HEK293 (cell line): ENCODE data around the gene CLASRP.
A peak's percentile ranks its signal among the peaks of the same experiment; 100 is the strongest.

Experiments
- CTCF ChIA-PET: fragments of 350-600 bp; formaldehyde crosslinking; extraction: SDS; loops from one replicate; lab custom pipeline; 2021; ENCODE audit warnings: antibody characterized with exemption; lab: Yijun Ruan, JAX
- POLR2A ChIA-PET: fragments of 300-600 bp; formaldehyde crosslinking; extraction: SDS; loops from one replicate; lab custom pipeline; 2020; ENCODE audit warnings: antibody characterized with exemption, inconsistent platforms; lab: Yijun Ruan, JAX
- H3K27ac ChIP-seq: fragments of 200-500 bp; sonication (Bioruptor generic); 2 replicates; pipeline ENCODE4 v1.5.1; 2014; ENCODE audit warnings: low read depth, low read length, control low read depth, inconsistent platforms; ENCODE audit errors: extremely low read depth
- H3K36me3 ChIP-seq, 2 experiments: fragments of 200-500 bp in 1 of 2; sonication (Bioruptor generic) in 1 of 2; 1 replicate in 1 of 2; 2 replicates in 1 of 2; pipeline ENCODE4 v1.5.1; 2014 to 2017; ENCODE audit warnings: inconsistent platforms in 2 of 2, low read length in 2 of 2; ENCODE audit not compliant: control insufficient read depth in 2 of 2, insufficient read depth in 1 of 2
- H3K4me1 ChIP-seq: fragments of 200-500 bp; sonication (Bioruptor generic); 2 replicates; pipeline ENCODE4 v1.5.1; 2014; ENCODE audit warnings: mild to moderate bottlenecking, low read length, inconsistent platforms; ENCODE audit not compliant: control insufficient read depth, insufficient read depth
- H3K4me3 ChIP-seq: 2 replicates; pipeline ENCODE4 v1.5.1; 2011; ENCODE audit warnings: low read depth, mild to moderate bottlenecking, control low read depth, low read length, moderate library complexity
- H3K9me3 ChIP-seq: fragments of 200-500 bp; sonication (Bioruptor generic); 2 replicates; pipeline ENCODE4 v1.5.1; 2014; ENCODE audit warnings: low read depth, low read length, inconsistent platforms; ENCODE audit not compliant: control insufficient read depth, insufficient read depth
- BCL11A ChIP-seq: fragments of 450-650 bp; formaldehyde crosslinking; IDR thresholded peaks from 2 replicates; pipeline ENCODE4 v1.5.1; 2016; ENCODE audit warnings: low read depth, missing biosample characterization, missing genetic modification characterization
- HIC1 ChIP-seq: fragments of 450-650 bp; formaldehyde crosslinking; IDR thresholded peaks from 2 replicates; pipeline ENCODE4 v1.5.1; 2016; ENCODE audit warnings: missing biosample characterization, missing genetic modification characterization
- SALL2 ChIP-seq: fragments of 450-650 bp; formaldehyde crosslinking; IDR thresholded peaks from 2 replicates; pipeline ENCODE4 v1.5.0; 2017; ENCODE audit warnings: missing biosample characterization, mild to moderate bottlenecking, missing genetic modification characterization, borderline replicate concordance
- SP7 ChIP-seq: fragments of 450-650 bp; formaldehyde crosslinking; IDR thresholded peaks from 2 replicates; pipeline ENCODE4 v1.5.1; 2016; ENCODE audit warnings: missing biosample characterization, missing genetic modification characterization
- TCF7L2 ChIP-seq: IDR thresholded peaks from 2 replicates; pipeline ENCODE4 v1.6.1; 2011; ENCODE audit warnings: low read depth, mild to moderate bottlenecking, inconsistent platforms, low read length, moderate library complexity, borderline replicate concordance
- ZBTB20 ChIP-seq: fragments of 450-650 bp; formaldehyde crosslinking; IDR thresholded peaks from 2 replicates; pipeline ENCODE4 v1.5.1; 2016; ENCODE audit warnings: missing biosample characterization, missing genetic modification characterization
- ZBTB6 ChIP-seq: fragments of 450-650 bp; formaldehyde crosslinking; IDR thresholded peaks from 2 replicates; pipeline ENCODE4 v1.5.1; 2017; ENCODE audit warnings: missing biosample characterization, missing genetic modification characterization
- ZFHX2 ChIP-seq: fragments of 450-650 bp; formaldehyde crosslinking; conservative IDR thresholded peaks from 2 replicates; pipeline ENCODE4 v1.5.1; 2016; ENCODE audit warnings: missing biosample characterization, missing genetic modification characterization
- ZFP3 ChIP-seq: fragments of 450-650 bp; formaldehyde crosslinking; IDR thresholded peaks from 2 replicates; pipeline ENCODE4 v1.5.1; 2016; ENCODE audit warnings: low read depth, missing biosample characterization, missing genetic modification characterization
- ZIC2 ChIP-seq: fragments of 450-650 bp; formaldehyde crosslinking; IDR thresholded peaks from 2 replicates; pipeline ENCODE4 v1.5.1; 2016; ENCODE audit warnings: missing biosample characterization, missing genetic modification characterization
- ZNF121 ChIP-seq: fragments of 450-650 bp; formaldehyde crosslinking; IDR thresholded peaks from 2 replicates; pipeline ENCODE4 v1.5.1; 2016; ENCODE audit warnings: missing biosample characterization, missing genetic modification characterization
- ZNF140 ChIP-seq: fragments of 450-650 bp; formaldehyde crosslinking; IDR thresholded peaks from 2 replicates; pipeline ENCODE4 v1.5.1; 2016; ENCODE audit warnings: missing biosample characterization, missing genetic modification characterization
- ZNF2 ChIP-seq: fragments of 450-650 bp; formaldehyde crosslinking; IDR thresholded peaks from 2 replicates; pipeline ENCODE4 v1.5.1; 2016; ENCODE audit warnings: missing biosample characterization, missing genetic modification characterization
- ZNF449 ChIP-seq: fragments of 450-650 bp; formaldehyde crosslinking; IDR thresholded peaks from 2 replicates; pipeline ENCODE4 v1.5.1; 2017; ENCODE audit warnings: missing biosample characterization, mild to moderate bottlenecking, missing genetic modification characterization, moderate library complexity
- ZNF473 ChIP-seq: fragments of 450-650 bp; formaldehyde crosslinking; IDR thresholded peaks from 2 replicates; pipeline ENCODE4 v1.5.1; 2017; ENCODE audit warnings: missing biosample characterization, missing genetic modification characterization
- ZNF518A ChIP-seq: fragments of 450-650 bp; formaldehyde crosslinking; conservative IDR thresholded peaks from 2 replicates; pipeline ENCODE4 v1.5.1; 2016; ENCODE audit warnings: low read depth, missing biosample characterization, missing genetic modification characterization
- ZNF555 ChIP-seq: fragments of 450-650 bp; formaldehyde crosslinking; conservative IDR thresholded peaks from 2 replicates; pipeline ENCODE4 v1.5.1; 2017; ENCODE audit warnings: missing biosample characterization, mild to moderate bottlenecking, missing genetic modification characterization, inconsistent platforms
- ZNF664 ChIP-seq: fragments of 450-650 bp; formaldehyde crosslinking; IDR thresholded peaks from 2 replicates; pipeline ENCODE4 v1.5.1; 2016; ENCODE audit warnings: missing biosample characterization, missing genetic modification characterization
- ZNF76 ChIP-seq: fragments of 450-650 bp; formaldehyde crosslinking; IDR thresholded peaks from 2 replicates; pipeline ENCODE4; 2016; ENCODE audit warnings: low read depth, missing biosample characterization, missing genetic modification characterization, borderline replicate concordance
- ZNF768 ChIP-seq: fragments of 450-650 bp; formaldehyde crosslinking; IDR thresholded peaks from 2 replicates; pipeline ENCODE4 v1.5.1; 2018; ENCODE audit warnings: missing biosample characterization, mild to moderate bottlenecking, missing genetic modification characterization
- ZNF776 ChIP-seq: fragments of 450-650 bp; formaldehyde crosslinking; IDR thresholded peaks from 2 replicates; pipeline ENCODE4 v1.5.0; 2017; ENCODE audit warnings: missing biosample characterization, missing genetic modification characterization, borderline replicate concordance
- ZNF777 ChIP-seq: fragments of 450-650 bp; formaldehyde crosslinking; IDR thresholded peaks from 2 replicates; pipeline ENCODE4 v1.5.1; 2017; ENCODE audit warnings: missing biosample characterization, missing genetic modification characterization, borderline replicate concordance
- ZNF830 ChIP-seq: fragments of 450-650 bp; IDR thresholded peaks from 2 replicates; pipeline ENCODE4 v1.5.0; 2018; ENCODE audit warnings: missing biosample characterization, missing genetic modification characterization, low read depth, mild to moderate bottlenecking, moderate library complexity

The CLASRP gene

GRCh38 chr19:45049073-45049736, 10.4 kb downstream of the CLASRP start:
- ChIA-PET CTCF (interaction anchor here (0.6 to 2.3 kb wide), 3 partner anchors 11 to 59 kb away, joined by 3 to 20 read pairs (median 3); no protein-coding TSS in a partner anchor), POLR2A (interaction anchor here (0.5 to 4.2 kb wide), 4 partner anchors 10 to 1251 kb away, joined by 3 to 35 read pairs (median 4); partner anchors contain the start of genes CLASRP and ZNF296)
- no peaks in the 10 kb centered on the region for H3K9me3 ChIP-seq
- no peak overlapping the region for H3K27ac ChIP-seq
- no peak overlapping the region for H3K4me3 ChIP-seq
- peaks cover 56 to 69% of the 10 kb centered on the region in 2 experiments for H3K36me3 ChIP-seq
- no peaks in the 10 kb centered on the region for H3K4me1 ChIP-seq
- TF ChIP-seq ZNF140 = no peak
- TF ChIP-seq BCL11A = no peak
- TF ChIP-seq ZFHX2 (tag by site-specific recombination) = no peak
- no peak for TF ChIP-seq SALL2 (tag by site-specific recombination)
- no peak for TF ChIP-seq ZBTB6 (tag by site-specific recombination)
- no peak for TF ChIP-seq ZNF664 (tag by site-specific recombination)
- TF ChIP-seq ZBTB20 (tag by site-specific recombination) = peak; percentile 64
- TF ChIP-seq ZNF555 (tag by site-specific recombination) = no peak

- Histone ChIP-seq H3K4me1 (no peaks in the 10 kb centered on the region), H3K4me3 (no peak overlapping the region), H3K27ac (no peak overlapping the region), H3K9me3 (no peaks in the 10 kb centered on the region), H3K36me3 (peaks cover 58 to 69% of the 10 kb centered on the region in 2 experiments)
- ChIA-PET CTCF (interaction anchor here (1.2 to 2.3 kb wide), 2 partner anchors 10 to 359 kb away, joined by 6 to 20 read pairs; no protein-coding TSS in a partner anchor), POLR2A (interaction anchor here (0.5 to 4.2 kb wide), 4 partner anchors 11 to 1250 kb away, joined by 3 to 35 read pairs (median 4); partner anchors contain the start of genes CLASRP and ZNF296)
- TF ChIP-seq ZFP3 (tag by site-specific recombination) (no peak), TCF7L2 (no peak), ZIC2 (no peak), ZNF473 (tag by site-specific recombination) (no peak), ZNF121 (tag by site-specific recombination) (no peak), ZNF776 (tag by site-specific recombination) (no peak), ZNF768 (tag by site-specific recombination) (no peak), ZNF449 (tag by site-specific recombination) (no peak), ZBTB20 (tag by site-specific recombination) (no peak), ZNF2 (no peak), HIC1 (tag by site-specific recombination) (no peak), ZNF830 (no peak), SP7 (no peak), ZNF777 (tag by site-specific recombination) (no peak), ZFHX2 (tag by site-specific recombination) (no peak), ZNF518A (tag by site-specific recombination) (no peak), ZNF76 (tag by site-specific recombination) (no peak)
Measured at GRCh38 chr19:45050036-45050435, 11.2 kb downstream of the CLASRP start.
